ENCODE results near the gene HTR4.
A peak's percentile ranks its signal among the peaks of the same experiment; 100 is the strongest.
"Not testable (repeated sequence)": the region's sequence is repeated elsewhere in the genome, so short reads cannot be mapped to it uniquely, and the experiment has no call there.

Gene HTR4

GRCh38 chr5:148482697-148483462 lies 171.4 kb downstream of the HTR4 start:
- FAIRE-seq: no peak
- DNase-seq (ENCODE audit: insufficient read length, low spot score): peak; percentile 13

- FAIRE-seq (no peak), DNase-seq (ENCODE audit: insufficient read length, low spot score) (no peak)
Observed at GRCh38 chr5:148482196-148482595, 172.1 kb downstream of the HTR4 start.

GRCh38 chr5:148477429-148477828 lies 176.9 kb downstream of the HTR4 start:
- DNase-seq (ENCODE audit: insufficient read length, low spot score): no peak

GRCh38 chr5:148476302-148476701 lies 178.0 kb downstream of the HTR4 start:
- FAIRE-seq (no peak), DNase-seq (ENCODE audit: insufficient read length, low spot score) (no peak)

More at GRCh38 chr5:148477429-148477828, 176.9 kb downstream of the HTR4 start:
- no peak for FAIRE-seq

DNA sequence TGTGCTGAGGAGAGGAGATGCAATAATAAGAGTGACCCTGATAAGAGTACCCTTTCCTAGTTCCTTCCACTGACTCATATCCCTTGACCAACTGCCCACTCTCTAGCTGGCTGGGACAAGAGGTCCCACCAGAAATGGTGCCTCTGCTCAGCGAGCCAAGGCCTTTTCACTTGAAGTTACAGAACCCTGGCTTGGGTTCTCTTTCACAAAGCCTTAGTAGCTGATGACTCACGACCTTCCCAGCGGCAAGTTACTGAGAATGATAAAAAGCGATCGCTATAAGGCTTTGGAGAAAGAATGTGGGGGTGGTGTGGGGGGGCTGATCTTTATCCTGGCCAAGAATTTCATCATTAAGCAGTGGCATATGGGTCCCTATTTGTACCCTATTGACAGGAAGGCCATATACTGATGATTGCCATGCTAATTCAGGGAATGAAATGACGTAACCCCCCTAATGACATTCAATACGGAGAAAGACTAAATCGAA lies 180.3 kb downstream of the HTR4 start:
- FAIRE-seq: no peak

GRCh38 chr5:148471379-148471778 lies 182.9 kb downstream of the HTR4 start:
- no peak for FAIRE-seq
- no peak for DNase-seq (ENCODE audit: insufficient read length, low spot score)

More for the DNA sequence above, 180.3 kb downstream of the HTR4 start:
- DNase-seq (ENCODE audit: insufficient read length, low spot score): peak; percentile 4

- DNase-seq (ENCODE audit: insufficient read length, low spot score): no peak
- no peak for FAIRE-seq
Observed at GRCh38 chr5:148469501-148469935, 184.8 kb downstream of the HTR4 start.

- not testable (repeated sequence) for DNase-seq (ENCODE audit: insufficient read length, low spot score); FAIRE-seq
Observed at GRCh38 chr5:148468746-148469145, 185.6 kb downstream of the HTR4 start.

- FAIRE-seq (no peak), DNase-seq (ENCODE audit: insufficient read length, low spot score) (no peak)
Observed at GRCh38 chr5:148467958-148468357, 186.4 kb downstream of the HTR4 start.

GRCh38 chr5:148466236-148466580 lies 188.1 kb downstream of the HTR4 start:
- FAIRE-seq: no peak
- DNase-seq (ENCODE audit: insufficient read length, low spot score): no peak

GRCh38 chr5:148465381-148466235 lies 188.7 kb downstream of the HTR4 start:
- FAIRE-seq (no peak), DNase-seq (ENCODE audit: insufficient read length, low spot score) (no peak)

GRCh38 chr5:148459669-148460068 lies 194.7 kb downstream of the HTR4 start:
- no peak for FAIRE-seq

DNA sequence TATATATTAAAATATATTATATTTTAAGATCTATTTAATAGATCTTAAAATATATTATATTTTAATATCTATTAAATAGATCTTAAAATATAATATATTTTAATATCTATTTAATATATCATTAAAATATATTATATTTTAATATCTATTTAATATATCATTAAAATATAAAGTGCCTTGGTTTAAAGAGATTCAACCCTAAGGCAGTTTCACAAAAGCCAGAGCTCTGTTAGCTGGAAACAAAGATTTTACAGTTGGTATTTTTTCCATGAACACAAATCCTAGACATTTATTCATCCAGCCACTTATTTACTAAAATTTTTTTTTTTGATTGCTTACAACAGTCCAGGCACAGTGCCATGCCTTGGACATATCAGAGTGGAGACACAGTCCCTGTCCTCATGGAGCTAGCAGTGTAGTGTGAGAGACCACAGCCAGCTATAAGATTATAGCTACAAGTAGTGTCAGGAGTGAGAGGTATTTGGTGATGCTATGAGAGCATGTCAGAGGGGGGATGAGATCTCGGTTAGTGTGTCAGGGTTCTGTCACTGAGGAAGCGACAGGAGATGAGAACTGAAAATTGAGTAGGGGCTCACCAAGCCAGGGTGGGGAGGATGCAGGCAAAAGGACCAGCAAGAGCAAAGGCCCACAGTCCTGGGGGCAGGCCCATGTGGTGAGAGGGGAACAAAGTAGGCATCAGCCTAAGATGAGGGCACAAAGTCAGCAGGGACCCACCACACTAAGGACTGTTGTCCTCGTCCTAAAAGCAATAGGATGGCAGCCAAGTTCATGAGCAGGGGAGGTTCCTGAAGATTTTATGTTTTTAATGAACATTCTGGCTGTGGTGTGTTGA lies 196.1 kb downstream of the HTR4 start:
- no peak for FAIRE-seq
- DNase-seq (ENCODE audit: insufficient read length, low spot score): no peak

More at GRCh38 chr5:148459669-148460068, 194.7 kb downstream of the HTR4 start:
- no peak for DNase-seq (ENCODE audit: insufficient read length, low spot score)

- no peak for DNase-seq (ENCODE audit: insufficient read length, low spot score)
Observed at GRCh38 chr5:148457183-148457620, 197.1 kb downstream of the HTR4 start.

DNA sequence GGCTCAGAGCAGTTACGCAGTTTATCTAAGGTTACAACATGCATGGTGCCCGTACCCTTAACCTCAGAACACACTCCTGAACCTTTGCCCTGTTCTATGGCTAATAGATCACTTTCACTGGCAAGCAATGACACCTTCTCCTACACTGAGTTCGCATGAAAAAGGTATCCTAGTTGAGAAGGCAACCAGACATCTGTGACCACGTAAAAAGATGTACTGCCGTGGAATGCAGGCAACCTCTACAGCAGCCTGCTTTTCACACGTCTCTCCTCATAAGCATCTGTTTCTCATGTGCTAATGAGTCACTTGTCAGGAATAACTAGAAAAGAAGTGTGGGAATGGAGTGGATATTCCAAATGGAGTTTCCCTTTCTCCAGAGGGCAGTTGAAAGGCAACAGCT lies 199.1 kb downstream of the HTR4 start:
- DNase-seq (ENCODE audit: insufficient read length, low spot score) (no peak), FAIRE-seq (no peak)

More at GRCh38 chr5:148457183-148457620, 197.1 kb downstream of the HTR4 start:
- no peak for FAIRE-seq

DNA sequence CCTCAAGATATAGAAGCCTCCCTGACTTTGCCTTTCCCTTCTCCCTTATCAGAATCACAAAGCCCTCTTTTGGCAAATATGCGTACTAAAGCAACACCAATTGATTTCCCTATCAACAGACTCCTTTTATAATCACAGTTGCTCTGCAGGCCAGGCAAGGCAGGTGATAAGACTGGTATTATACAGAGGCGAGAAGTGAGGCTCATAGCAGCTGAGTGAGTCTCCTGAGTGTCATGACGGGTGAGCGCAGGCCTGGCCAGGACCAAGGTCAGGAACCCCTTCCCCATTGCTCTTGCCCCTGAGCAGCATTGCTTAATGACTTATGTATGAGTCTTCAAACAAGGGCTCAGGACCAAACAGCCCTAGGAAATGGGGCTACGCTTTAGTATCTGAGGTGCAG lies 199.8 kb downstream of the HTR4 start:
- DNase-seq (ENCODE audit: insufficient read length, low spot score) (no peak), FAIRE-seq (no peak)

DNA sequence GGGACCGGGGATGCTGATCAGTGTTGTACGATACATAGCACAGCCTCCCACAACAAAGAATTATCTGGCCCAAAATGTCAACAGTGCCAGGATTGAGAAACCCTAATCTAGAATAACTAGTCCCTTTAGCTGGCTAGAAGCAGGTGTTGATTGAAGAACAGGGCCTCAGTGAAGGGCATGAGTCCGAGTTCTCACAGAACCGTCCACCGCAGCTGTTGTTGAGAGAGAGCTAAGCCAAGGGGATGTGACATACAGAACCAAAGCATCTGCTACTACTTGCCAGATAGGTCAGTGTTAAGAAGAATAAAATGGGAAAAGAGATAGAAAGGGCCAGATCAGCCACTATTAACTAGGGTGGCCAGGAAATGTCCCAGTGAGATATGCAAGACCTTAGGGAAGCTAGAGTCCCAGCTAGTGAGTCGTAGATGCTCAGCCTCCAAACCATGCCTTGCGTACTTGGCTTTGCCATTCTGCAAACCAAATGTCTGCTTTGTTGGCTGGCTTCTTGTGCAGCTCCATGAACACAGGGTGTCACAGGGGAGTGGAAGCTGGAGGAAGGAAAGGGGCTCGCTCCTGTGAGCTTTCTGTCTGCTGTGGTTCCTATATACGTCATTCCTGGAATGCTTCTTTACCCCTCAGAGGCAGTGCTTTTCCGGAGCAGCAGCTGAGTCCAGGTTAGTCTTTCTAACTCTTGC lies 201.7 kb downstream of the HTR4 start:
- FAIRE-seq (no peak), DNase-seq (ENCODE audit: insufficient read length, low spot score) (no peak)

DNA sequence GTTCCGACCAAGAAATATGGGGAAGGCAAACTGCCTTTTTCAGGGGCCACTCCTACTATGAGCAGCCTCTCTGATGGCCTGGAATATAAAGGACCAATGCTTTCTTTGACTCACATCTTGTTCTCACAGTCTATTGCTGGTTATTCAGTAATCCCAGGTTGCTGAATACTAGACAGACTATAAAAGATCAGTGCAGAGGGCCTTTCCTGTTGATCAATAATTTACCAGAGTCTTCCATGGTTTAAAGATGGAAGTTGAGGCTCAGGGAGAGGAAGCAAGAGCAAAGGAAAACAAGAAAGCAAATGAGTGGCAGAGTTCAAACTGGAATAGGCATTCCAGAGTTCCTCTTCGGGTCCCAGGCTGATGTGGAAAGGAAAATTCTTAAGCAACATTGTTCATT lies 207.7 kb downstream of the HTR4 start:
- no peak for FAIRE-seq

DNA sequence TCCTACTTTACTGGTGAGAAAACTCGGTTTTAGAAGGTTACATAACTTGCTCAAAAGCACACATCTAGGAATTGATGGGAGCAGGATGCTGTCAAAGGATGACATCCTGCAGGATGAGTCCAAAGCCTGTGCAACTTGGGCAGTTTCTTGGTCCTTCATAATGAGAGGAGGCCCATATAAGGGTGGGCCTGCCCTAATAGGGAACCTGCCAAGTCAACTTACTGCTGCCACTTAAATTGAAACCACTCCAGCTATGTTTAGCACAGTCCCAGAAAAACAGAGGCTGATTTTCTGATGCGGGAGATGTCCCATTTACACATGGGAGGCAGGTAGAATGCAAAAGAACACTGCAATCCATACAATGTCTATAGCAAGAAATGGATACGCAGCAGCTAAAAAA lies 208.7 kb downstream of the HTR4 start:
- DNase-seq (ENCODE audit: insufficient read length, low spot score) (no peak), FAIRE-seq (no peak)

More for the DNA sequence above, 207.7 kb downstream of the HTR4 start:
- no peak for DNase-seq (ENCODE audit: insufficient read length, low spot score)

GRCh38 chr5:148443998-148444397 lies 210.3 kb downstream of the HTR4 start:
- DNase-seq (ENCODE audit: insufficient read length, low spot score): peak; percentile 53
- peak; percentile 31 for FAIRE-seq
